ENCODE results near the gene CYB561D2. TPM values are rescaled to one million over a fixed set of nuclear protein-coding genes. Genes with fewer than 3 reads are reported as not detected.

Gene CYB561D2
- total and polyA plus RNA-seq, 2 of the 13 experiments (the other 11 are each of a cell fraction or from before 2014, with no cell fraction given), result 11.1 to 17.2 TPM

GRCh38 chr3:50321336-50322114, 29.1 kb upstream of the CYB561D2 start (continued):
- TF ChIP-seq, protein P1, sequence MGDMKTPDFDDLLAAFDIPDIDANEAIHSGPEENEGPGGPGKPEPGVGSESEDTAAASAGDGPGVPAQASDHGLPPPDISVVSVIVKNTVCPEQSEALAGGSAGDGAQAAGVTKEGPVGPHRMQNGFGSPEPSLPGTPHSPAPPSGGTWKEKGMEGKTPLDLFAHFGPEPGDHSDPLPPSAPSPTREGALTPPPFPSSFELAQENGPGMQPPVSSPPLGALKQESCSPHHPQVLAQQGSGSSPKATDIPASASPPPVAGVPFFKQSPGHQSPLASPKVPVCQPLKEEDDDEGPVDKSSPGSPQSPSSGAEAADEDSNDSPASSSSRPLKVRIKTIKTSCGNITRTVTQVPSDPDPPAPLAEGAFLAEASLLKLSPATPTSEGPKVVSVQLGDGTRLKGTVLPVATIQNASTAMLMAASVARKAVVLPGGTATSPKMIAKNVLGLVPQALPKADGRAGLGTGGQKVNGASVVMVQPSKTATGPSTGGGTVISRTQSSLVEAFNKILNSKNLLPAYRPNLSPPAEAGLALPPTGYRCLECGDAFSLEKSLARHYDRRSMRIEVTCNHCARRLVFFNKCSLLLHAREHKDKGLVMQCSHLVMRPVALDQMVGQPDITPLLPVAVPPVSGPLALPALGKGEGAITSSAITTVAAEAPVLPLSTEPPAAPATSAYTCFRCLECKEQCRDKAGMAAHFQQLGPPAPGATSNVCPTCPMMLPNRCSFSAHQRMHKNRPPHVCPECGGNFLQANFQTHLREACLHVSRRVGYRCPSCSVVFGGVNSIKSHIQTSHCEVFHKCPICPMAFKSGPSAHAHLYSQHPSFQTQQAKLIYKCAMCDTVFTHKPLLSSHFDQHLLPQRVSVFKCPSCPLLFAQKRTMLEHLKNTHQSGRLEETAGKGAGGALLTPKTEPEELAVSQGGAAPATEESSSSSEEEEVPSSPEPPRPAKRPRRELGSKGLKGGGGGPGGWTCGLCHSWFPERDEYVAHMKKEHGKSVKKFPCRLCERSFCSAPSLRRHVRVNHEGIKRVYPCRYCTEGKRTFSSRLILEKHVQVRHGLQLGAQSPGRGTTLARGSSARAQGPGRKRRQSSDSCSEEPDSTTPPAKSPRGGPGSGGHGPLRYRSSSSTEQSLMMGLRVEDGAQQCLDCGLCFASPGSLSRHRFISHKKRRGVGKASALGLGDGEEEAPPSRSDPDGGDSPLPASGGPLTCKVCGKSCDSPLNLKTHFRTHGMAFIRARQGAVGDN (CRISPR knock-in tag; IDR thresholded peaks at IDR 0.05), result peak; percentile 39
- TF ChIP-seq PATZ1 (CRISPR knock-in tag; IDR thresholded peaks at IDR 0.05), result peak; percentile 89
- 0 out of 2 replicates have a peak, but pooled peaks have one; percentile 34 for TF ChIP-seq ZNF7 (CRISPR knock-in tag; IDR thresholded peaks at IDR 0.05)
- TF ChIP-seq, protein P2, sequence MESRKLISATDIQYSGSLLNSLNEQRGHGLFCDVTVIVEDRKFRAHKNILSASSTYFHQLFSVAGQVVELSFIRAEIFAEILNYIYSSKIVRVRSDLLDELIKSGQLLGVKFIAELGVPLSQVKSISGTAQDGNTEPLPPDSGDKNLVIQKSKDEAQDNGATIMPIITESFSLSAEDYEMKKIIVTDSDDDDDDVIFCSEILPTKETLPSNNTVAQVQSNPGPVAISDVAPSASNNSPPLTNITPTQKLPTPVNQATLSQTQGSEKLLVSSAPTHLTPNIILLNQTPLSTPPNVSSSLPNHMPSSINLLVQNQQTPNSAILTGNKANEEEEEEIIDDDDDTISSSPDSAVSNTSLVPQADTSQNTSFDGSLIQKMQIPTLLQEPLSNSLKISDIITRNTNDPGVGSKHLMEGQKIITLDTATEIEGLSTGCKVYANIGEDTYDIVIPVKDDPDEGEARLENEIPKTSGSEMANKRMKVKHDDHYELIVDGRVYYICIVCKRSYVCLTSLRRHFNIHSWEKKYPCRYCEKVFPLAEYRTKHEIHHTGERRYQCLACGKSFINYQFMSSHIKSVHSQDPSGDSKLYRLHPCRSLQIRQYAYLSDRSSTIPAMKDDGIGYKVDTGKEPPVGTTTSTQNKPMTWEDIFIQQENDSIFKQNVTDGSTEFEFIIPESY (CRISPR knock-in tag; IDR thresholded peaks at IDR 0.05), result no peak
- TF ChIP-seq CBX1 (IDR thresholded peaks at IDR 0.05; ENCODE audit: low read depth), result peak; percentile 41
- peak; percentile 31; the same call in 1 of the 2 replicates for TF ChIP-seq TBX3 (IDR thresholded peaks at IDR 0.05; ENCODE audit: borderline replicate concordance)
- TF ChIP-seq PAX8 (CRISPR knock-in tag; IDR thresholded peaks at IDR 0.05; ENCODE audit: borderline replicate concordance), result no peak; the same call in 1 of the 2 replicates
- TF ChIP-seq, protein P3, sequence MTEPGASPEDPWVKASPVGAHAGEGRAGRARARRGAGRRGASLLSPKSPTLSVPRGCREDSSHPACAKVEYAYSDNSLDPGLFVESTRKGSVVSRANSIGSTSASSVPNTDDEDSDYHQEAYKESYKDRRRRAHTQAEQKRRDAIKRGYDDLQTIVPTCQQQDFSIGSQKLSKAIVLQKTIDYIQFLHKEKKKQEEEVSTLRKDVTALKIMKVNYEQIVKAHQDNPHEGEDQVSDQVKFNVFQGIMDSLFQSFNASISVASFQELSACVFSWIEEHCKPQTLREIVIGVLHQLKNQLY (CRISPR knock-in tag; IDR thresholded peaks at IDR 0.05), result no peak
- peak; percentile 12; the same call in 1 of the 2 replicates for TF ChIP-seq PPARG (CRISPR knock-in tag; conservative IDR thresholded peaks at IDR 0.05)
- TF ChIP-seq ZNF564 (CRISPR knock-in tag; IDR thresholded peaks at IDR 0.05), result peak; percentile 44; the same call in 1 of the 2 replicates
- no peak for TF ChIP-seq SCMH1 (CRISPR knock-in tag; IDR thresholded peaks at IDR 0.05; ENCODE audit: borderline replicate concordance)
- TF ChIP-seq RAD51 (IDR thresholded peaks at IDR 0.05; ENCODE audit: borderline replicate concordance), result no peak
- TF ChIP-seq, protein P4, sequence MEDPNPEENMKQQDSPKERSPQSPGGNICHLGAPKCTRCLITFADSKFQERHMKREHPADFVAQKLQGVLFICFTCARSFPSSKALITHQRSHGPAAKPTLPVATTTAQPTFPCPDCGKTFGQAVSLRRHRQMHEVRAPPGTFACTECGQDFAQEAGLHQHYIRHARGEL (CRISPR knock-in tag; IDR thresholded peaks at IDR 0.05), result no peak
- TF ChIP-seq ZMYM4 (CRISPR knock-in tag; IDR thresholded peaks at IDR 0.05), result no peak
- no peak; the same call in 1 of the 2 replicates for TF ChIP-seq ARNTL (CRISPR knock-in tag; IDR thresholded peaks at IDR 0.05)
- TF ChIP-seq NPAS2 (CRISPR knock-in tag; IDR thresholded peaks at IDR 0.05; ENCODE audit: borderline replicate concordance), result no peak
- TF ChIP-seq ZMYM3 (CRISPR knock-in tag; IDR thresholded peaks at IDR 0.05), result peak; percentile 61
- TF ChIP-seq HDAC2 (CRISPR knock-in tag; IDR thresholded peaks at IDR 0.05), result peak; percentile 43; the same call in 1 of the 2 replicates
